Measurements from ENCODE around the gene HEPH.
A peak's percentile ranks its signal among the peaks of the same experiment; 100 is the strongest.

- TF ChIP-seq, protein P1, sequence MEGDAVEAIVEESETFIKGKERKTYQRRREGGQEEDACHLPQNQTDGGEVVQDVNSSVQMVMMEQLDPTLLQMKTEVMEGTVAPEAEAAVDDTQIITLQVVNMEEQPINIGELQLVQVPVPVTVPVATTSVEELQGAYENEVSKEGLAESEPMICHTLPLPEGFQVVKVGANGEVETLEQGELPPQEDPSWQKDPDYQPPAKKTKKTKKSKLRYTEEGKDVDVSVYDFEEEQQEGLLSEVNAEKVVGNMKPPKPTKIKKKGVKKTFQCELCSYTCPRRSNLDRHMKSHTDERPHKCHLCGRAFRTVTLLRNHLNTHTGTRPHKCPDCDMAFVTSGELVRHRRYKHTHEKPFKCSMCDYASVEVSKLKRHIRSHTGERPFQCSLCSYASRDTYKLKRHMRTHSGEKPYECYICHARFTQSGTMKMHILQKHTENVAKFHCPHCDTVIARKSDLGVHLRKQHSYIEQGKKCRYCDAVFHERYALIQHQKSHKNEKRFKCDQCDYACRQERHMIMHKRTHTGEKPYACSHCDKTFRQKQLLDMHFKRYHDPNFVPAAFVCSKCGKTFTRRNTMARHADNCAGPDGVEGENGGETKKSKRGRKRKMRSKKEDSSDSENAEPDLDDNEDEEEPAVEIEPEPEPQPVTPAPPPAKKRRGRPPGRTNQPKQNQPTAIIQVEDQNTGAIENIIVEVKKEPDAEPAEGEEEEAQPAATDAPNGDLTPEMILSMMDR (IDR thresholded peaks at IDR 0.05), result no peak
- TF ChIP-seq POLR2A (IDR thresholded peaks at IDR 0.05), result peak; percentile 45 to 79
Measured at GRCh38 chrX:66162331-66162822, 1.7 kb upstream of the HEPH start.
